EL (cell line): Measurements from ENCODE around the gene UNK.
"Not testable (repeated sequence)": the region's sequence is repeated elsewhere in the genome, so short reads cannot be mapped to it uniquely, and the experiment has no call there.

Experiments used
- DNase-seq: peaks from one replicate; pipeline ENCODE4 v3.0.0-alpha.2; 2016

The UNK gene

GRCh38 chr17:75836605-75837004 is 52.0 kb downstream of the UNK start:
- no peak for DNase-seq

DNA sequence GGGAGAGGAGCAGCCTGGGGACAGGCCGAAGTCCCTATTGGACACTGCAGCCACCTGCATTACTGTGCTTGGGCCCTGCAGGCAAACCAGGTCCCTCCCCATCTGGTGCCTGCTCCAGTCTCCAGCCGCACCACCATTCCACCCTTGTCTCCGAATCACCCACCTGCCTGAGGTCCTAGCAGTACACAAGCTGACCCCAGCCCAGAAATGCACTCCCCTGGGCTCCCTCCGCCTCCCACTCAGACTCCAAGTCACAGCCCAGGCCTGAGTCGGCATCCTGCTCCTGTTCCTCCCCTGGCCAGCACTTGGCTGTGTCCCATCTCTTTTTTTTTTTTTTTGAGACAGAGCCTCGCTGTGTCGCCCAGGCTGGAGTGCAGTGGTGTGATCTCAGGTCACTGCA is 53.3 kb downstream of the UNK start:
- no peak for DNase-seq

- no peak for DNase-seq
Measured at GRCh38 chr17:75838410-75838809, 53.8 kb downstream of the UNK start.

GRCh38 chr17:75839942-75840798 is 55.6 kb downstream of the UNK start:
- no peak for DNase-seq

GRCh38 chr17:75840799-75841164 is 56.2 kb downstream of the UNK start:
- no peak for DNase-seq

DNA sequence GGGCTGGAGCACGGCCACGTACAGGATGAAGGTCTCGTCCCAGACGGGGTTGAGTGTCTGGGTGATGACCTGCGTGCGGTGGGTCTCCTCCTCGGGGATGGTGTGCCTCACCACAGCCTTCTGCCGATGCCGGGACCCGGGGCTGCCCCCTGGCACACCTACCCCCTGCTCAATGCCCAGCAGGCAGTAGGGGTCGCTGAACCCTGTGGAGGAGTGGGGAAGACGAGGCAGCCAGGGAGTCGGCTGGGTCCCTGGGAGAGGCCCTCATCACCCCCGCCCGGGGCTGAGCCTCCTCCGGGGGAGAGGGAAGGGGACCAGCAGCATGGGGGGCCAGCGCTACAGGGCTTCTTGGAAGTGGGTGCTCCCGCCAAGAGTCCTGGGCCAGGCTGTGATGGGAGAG is 57.8 kb downstream of the UNK start:
- DNase-seq: no peak

DNA sequence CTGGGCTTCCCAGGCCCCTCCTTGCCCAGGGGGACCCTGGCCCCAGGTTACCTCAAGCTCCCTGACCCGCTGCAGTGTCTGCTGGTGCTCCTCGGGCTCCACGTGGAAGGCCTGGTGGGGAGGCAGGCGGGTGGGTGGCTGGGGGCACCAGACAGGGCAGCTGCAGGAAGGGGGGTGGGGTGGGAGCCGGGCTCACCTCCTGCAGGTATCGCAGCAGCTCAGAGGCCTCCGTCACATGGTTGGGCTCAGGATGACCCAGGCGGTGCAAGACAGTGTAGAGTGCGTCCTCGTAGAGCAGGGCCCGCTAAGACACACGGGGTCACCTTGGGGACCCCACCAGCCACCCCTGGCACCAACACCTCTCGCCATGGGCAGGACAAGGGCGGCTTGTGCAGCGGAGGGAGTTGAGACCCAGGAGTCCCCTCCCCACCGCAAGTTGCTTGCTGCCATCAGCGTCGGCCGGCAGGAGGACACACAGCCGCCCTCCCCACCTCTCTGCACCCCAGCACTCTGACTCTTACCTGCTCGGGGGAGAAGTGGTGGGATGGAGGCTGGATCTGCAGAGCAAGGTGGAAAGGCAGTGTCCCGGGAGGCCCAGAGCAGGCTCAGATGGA is 58.5 kb downstream of the UNK start:
- DNase-seq: no peak

DNA sequence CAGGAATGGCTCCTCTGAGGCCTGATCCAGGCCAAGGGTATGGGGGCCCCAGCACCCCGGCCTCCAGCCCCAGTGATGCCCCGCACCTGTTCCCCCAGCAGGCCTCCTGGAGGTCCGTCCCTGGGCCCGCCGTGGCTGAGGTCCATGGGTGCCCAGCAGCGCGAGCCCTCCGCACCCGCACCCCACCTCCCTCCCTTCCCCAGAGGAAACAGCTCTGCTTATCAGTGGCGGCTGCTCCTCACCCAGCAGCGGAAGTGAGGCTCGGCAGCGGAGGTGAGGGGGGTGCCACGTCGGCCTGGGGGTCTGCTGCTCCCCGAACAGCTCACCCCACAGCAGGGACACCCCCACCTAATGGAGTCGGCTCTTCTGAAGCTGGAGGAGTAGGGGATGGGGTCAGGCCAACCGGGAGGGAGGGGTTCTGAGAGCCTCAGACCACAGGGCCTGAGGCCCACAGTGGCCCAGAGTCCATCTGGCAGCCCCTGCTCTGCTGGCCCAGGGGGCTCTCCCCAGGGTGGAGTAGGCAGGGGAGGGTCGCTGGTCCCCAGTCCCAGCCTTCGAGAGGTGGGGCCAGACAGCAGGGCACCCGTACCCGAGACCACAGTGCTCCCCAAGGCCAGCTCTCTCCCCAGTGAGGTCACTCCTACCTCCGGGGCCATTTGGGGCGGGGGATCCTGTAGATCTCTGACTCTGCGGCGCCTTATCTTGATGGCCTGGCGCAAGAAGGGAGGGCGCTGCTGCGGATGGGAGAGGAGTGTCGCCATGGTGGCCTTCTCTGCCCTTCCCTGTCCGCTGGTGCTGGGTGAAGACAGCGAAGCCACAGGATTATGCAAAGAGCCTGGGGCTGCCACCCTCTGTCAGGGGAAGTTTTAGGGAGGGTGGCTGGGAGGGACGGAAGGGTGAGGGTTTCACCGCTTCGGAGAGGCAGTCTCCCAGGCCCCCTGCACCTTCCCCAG is 59.2 kb downstream of the UNK start, which contains the start of gene UNC13D:
Gene UNC13D (minus strand): TSS at position 828 of the 953 bp plus-strand sequence. CDS start 67 bp downstream, at position 761.
- no peak for DNase-seq

DNA sequence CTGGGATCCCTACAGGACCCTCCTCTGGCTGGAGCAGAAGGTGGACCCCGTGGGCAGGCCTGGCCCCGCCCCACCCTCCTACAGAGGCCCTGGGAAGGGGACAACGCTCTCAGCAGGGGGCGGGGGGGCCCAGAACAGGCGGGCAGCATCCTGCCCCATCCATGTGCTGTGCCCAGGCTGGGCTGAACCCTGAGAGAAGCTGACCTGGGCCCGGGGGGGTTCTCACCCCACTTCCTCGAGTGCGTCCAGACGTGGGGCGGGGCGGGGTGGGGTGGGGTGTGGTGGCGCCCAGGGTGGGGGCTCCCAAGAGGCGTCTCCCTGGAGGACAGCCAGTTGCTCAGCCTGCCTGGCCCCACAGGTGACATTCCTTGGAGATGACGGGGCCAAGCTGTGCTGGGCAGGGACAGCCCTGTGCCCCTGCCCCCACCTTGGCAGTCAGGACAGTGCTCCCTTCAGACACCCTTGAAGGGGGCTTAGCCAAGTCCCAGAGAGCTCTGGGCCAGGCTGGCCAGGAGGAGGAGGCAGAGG is 60.0 kb downstream of the UNK start:
- DNase-seq: no peak

GRCh38 chr17:75845058-75845711 is 60.6 kb downstream of the UNK start:
- peak; percentile 61 for DNase-seq

DNA sequence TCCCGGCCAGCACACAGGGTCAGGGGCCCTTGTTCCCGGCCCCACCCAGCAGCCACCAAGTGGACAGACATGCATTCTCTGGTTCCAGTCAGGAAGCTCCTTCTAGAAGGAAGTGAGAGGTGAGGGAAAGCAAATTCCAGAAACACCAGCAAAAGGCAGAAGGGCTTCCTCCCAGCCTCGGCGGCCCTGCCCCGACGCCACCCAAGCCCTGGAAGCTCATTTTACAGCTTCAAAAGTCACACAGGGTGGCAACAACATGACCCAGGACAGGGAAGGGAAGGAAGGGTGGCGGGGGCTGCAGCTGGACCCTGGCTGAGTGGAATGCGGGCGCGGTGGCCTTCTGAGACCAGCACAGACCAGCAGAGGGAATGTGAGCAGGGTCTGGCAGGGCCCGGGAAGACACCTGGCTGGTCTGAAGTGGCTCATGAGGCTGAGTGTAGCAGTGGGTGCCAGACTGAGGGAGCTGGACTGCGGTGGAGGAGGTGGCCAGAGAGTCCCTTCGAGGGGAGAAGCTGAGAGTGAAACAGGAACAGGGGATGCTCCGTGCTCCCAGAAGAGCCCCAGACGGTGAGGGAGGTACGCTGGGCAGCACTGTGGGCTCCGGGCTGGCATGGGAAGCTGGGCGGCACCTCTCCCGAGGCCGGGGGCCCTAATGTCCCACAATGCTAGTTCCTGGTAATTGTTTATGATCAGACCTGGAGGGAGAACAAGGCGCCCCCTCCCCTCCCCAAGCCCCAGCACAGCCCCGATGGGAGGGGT is 61.5 kb downstream of the UNK start:
- DNase-seq: no peak

DNA sequence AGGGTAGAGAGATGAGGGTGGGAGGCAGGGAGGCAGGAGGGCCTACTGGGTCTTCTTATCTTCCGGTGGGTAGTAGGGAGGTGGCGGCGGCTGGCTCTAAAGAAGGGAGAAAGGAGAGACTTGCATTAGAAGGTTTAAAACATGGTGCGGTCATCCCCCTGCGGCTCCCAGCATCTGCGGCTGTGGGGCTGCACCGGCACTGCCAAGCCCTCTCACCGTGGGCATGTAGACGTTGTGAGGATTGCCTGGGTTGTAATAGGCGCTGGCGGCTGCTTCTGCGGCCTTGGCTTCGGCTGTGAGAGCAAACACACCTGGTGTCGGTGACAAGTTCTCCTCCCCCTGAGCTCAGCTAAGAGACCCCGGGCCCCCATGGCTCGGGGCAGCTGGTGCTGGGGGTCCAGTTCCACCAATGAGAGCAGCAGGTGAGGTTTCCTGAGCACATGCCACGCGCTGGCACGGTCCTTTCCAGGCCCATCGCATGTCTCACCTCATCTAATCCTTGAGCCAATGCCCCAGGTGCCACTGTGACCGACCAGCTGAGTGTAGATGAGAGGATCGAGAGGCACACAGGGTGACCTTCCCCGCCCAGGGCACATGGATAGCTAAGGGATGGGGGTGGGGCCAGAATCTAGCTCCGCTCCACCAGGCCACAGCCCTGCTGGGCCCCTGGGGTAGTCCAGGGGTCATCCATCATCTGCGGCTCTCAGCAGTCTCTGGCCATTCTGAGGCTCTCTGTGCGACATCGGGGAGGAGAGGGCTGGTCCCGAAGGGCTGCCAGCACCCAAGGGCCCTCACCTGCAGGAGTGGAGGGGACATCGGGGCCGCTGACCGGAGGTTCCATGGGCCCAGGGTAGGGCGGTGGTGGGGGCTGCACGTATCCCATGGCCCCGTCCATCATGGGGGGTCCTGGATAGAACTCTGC is 62.3 kb downstream of the UNK start:
- DNase-seq: no peak

GRCh38 chr17:75847614-75848522 is 63.3 kb downstream of the UNK start:
- DNase-seq: no peak

DNA sequence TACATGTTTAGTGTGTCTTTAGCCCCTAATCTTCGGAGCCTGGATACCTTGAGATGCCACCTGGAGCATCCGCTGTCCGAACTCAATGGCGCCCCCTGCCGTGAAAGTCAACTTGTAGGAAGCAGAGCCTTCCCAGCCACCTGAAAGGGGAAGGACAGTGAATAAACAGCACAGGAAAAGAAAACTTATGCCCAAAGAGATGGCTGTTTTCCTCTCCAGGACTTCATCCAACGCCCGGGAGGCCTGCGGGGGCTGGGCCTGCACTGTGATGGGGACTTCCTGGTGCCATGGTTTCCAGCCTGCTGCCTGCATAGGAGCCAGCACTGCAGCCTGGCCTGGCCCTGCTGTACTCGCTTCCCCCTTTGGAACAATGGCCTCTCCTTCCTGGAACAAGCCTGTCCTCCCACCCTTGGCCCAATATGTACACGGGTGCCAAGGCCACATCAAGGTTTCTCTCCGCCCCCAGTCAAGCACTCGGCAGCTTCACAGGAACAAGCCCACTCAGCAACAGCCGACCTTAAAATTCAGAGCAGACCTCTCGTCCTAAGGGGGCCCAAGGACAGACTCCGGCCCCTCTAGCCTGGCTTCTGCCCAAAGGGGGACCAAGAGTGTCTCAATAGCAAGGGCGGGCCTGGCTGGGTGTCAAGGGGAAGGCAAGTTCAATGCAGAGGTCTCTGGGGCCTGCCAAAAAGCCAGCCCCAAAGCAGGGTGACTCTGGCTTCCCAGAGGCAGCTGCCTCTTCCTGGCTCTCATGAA is 64.1 kb downstream of the UNK start:
- peak; percentile 39 for DNase-seq

- DNase-seq: no peak
Measured at GRCh38 chr17:75849279-75849646, 64.7 kb downstream of the UNK start.

GRCh38 chr17:75849724-75850123 is 65.1 kb downstream of the UNK start:
- no peak for DNase-seq

- DNase-seq: no peak
Measured at GRCh38 chr17:75850928-75851692, 66.5 kb downstream of the UNK start.

DNA sequence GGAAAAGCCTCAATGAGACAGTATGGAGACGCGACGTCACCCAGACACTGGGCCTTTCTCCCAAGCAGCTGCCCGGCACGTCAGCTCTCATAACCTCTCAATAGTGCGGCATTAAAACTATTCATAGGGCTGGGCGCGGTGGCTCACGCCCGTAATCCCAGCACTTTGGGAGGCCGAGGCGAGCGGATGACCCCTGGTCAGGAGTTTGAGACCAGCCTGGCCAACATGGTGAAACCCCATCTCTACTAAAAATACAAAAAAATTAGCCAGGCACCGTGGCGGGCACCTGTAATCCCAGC is 67.0 kb downstream of the UNK start:
- not testable (repeated sequence) for DNase-seq
